Cardiac atrium fibroblast (primary cell): ENCODE results near the gene GABBR2. TPM values are rescaled to one million over a fixed set of nuclear protein-coding genes. Genes with fewer than 3 reads are reported as not detected.

Experiments used
- total RNA-seq: library from RNA; depleted of rRNA; stranded (reverse); fragments of >200 nt; gene quantifications from 2 replicates; pipeline ENCODE4 v1.2.3, GENCODE V29; 2015

GABBR2 gene
- total RNA-seq: 0.18 and 0.32 TPM in 2 replicates

GRCh38 chr9:98708933-98709911, at the start of gene GABBR2:
GABBR2 (minus strand) TSS chr9:98708935; CDS start chr9:98708737, 198 bp downstream.

GRCh38 chr9:98255578-98256296, 453.0 kb downstream of the GABBR2 start, which contains the start of gene TBC1D2:
TBC1D2 (minus strand) TSS chr9:98255649; CDS start chr9:98255541, 108 bp downstream.

Other genes starting within 250 kb of the GABBR2 start
- 12.6 and 22.6 TPM in 2 replicates for gene ANKS6, start 87.6 kb upstream of the GABBR2 start, total RNA-seq
- 0.54 and 0.65 TPM in 2 replicates for gene GALNT12, start 98.7 kb upstream of the GABBR2 start, total RNA-seq
- gene COL15A1, start 235.0 kb upstream of the GABBR2 start, total RNA-seq: 1.3 and 6.2 TPM in 2 replicates